Activated CD4-positive, alpha-beta memory T cell treated with anti-CD3 and anti-CD28 coated beads, Interleukin-2, amount 10 ng/mL, durations not matched to agents 7 days and 5 days (primary cell): ENCODE data around the gene YPEL2. TPM values are rescaled to one million over a fixed set of nuclear protein-coding genes. Genes with fewer than 3 reads are reported as not detected.
"Not testable (repeated sequence)": the region's sequence is repeated elsewhere in the genome, so short reads cannot be mapped to it uniquely, and the experiment has no call there.

Source experiments
- CTCF ChIA-PET: fragments of 350-600 bp; sonication (Branson Sonifier 250); formaldehyde crosslinking; loops from one replicate; lab custom pipeline; 2021; ENCODE audit warnings: antibody characterized with exemption, inconsistent platforms; lab: Charles Lee
- POLR2A ChIA-PET: fragments of 350-600 bp; sonication (Branson Sonifier 250); formaldehyde crosslinking; loops from one replicate; lab custom pipeline; 2021; ENCODE audit warnings: antibody characterized with exemption; lab: Charles Lee
- DNase-seq: peaks from one replicate; pipeline ENCODE4 v3.0.0-alpha.2; 2020
- H3K27ac Mint-ChIP-seq: one replicate; pipeline ENCODE4 v1.8.0; 2021; ENCODE audit warnings: mild to moderate bottlenecking, mixed read lengths
- H3K27me3 Mint-ChIP-seq: one replicate; pipeline ENCODE4 v1.8.0; 2021; ENCODE audit warnings: mixed read lengths
- H3K36me3 Mint-ChIP-seq: one replicate; pipeline ENCODE4 v1.8.0; 2021; ENCODE audit warnings: low read depth, mixed read lengths
- H3K4me1 Mint-ChIP-seq: one replicate; pipeline ENCODE4 v1.8.0; 2021; ENCODE audit warnings: mixed read lengths
- H3K4me3 Mint-ChIP-seq: one replicate; pipeline ENCODE4 v1.8.0; 2021; ENCODE audit warnings: mild to moderate bottlenecking, mixed read lengths
- H3K9me3 Mint-ChIP-seq: one replicate; pipeline ENCODE4 v1.8.0; 2021; ENCODE audit warnings: mixed read lengths
- total RNA-seq, 2 experiments: library from RNA; stranded (reverse); gene quantifications; one replicate each; pipeline ENCODE4 v1.2.3, GENCODE V29; 2021

The YPEL2 gene
- total RNA-seq, 2 experiments from 2014 or later: 17.1 to 18.4 TPM

DNA sequence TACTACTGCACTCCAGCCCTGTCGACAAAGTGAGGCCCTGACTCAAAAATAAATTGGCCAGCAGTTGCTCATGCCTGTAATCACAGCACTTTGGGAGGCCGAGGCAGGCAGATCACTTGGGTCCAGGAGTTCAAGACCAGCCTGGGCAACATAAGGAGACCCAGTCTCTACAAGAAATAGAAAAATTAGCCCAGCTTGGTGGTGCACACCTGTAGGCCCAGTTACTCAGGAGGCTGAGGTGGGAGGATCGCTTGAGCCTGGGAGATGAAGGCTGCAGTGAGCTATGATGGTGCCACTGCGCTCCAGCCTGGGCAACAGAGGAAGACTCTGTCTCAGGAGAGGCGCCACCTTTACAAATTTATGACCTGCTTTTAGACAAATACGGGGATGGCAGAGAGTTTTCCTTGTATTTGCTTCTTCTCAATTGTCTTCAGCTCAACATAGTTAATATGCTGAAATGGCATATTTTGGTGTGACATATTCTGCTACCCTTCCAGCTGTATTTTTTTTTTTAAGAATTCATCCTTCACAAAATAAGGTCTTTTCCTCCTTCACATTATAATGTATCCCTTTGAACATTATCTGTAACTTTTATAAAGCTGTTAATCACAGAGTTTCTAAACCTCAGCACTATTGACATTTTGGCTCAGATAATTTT, 21.1 kb upstream of the YPEL2 start:
- Mint-ChIP-seq H3K9me3 (no peaks in the 10 kb centered on the region), H3K4me3 (no peak overlapping the region), H3K27ac (no peak overlapping the region), H3K36me3 (no peaks in the 10 kb centered on the region), H3K27me3 (peaks cover 1% of the 10 kb centered on the region), H3K4me1 (peaks cover 6% of the 10 kb centered on the region)
- ChIA-PET POLR2A (interaction anchor here (0.9 to 1.7 kb wide), 5 partner anchors 105 to 309 kb away, joined by 3 to 7 read pairs (median 4); partner anchors contain the start of gene CLTC), CTCF (interaction anchor here (0.6 to 9.7 kb wide), 33 partner anchors 9 to 726 kb away, joined by 3 to 192 read pairs (median 4); partner anchors contain the start of gene CLTC)
- no peak for DNase-seq

DNA sequence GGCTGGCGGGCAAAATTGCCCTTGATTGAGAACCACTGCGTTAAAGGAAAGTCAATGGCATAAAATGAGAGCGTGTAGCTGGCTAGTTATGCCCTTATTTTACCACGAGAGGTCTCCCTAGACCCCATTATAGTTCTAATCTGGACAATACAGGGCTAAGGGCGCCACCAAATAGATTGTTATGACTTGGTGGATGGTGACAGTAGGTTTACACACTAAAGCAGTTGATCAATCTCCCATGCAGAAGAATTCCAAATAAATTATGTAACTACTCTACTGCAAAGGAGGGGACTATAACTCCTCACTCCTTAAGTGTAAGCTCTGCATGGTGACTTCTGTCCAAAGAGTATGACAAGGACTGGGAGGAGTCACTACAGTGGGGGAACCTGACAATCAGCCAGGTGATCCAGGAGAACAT, 20.4 kb upstream of the YPEL2 start:
- DNase-seq: peak; percentile 47
- H3K4me3 Mint-ChIP-seq: no peak overlapping the region
- no peaks in the 10 kb centered on the region for H3K27me3 Mint-ChIP-seq
- H3K36me3 Mint-ChIP-seq: no peaks in the 10 kb centered on the region
- peaks cover 6% of the 10 kb centered on the region for H3K4me1 Mint-ChIP-seq
- POLR2A ChIA-PET: interaction anchor here (0.9 to 1.7 kb wide), 5 partner anchors 105 to 308 kb away, joined by 3 to 7 read pairs (median 4); partner anchors contain the start of gene CLTC
- no peaks in the 10 kb centered on the region for H3K9me3 Mint-ChIP-seq
- CTCF ChIA-PET: interaction anchor here (0.6 to 9.7 kb wide), 31 partner anchors 9 to 726 kb away, joined by 3 to 192 read pairs (median 4); partner anchors contain the start of gene CLTC
- no peak overlapping the region for H3K27ac Mint-ChIP-seq

DNA sequence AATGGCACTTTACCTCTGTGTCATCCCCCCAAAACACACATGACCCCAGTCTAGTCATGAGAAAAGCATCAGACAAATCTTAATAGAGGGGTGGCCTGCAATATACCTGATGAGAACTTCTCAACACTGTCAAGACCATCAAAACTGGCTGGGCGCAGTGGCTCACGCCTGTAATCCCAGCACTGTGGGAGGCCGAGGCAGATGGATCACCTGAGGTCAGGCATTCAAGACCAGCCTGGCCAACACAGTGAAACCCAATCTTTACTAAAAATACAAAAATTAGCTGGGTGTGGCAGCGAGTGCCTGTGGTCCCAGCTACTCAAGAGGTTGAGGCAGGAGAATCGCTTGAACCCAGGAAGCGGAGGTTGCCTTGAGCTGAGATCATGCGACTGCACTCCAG, 19.9 kb upstream of the YPEL2 start:
- ChIA-PET CTCF (interaction anchor here (1.2 to 9.7 kb wide), 19 partner anchors 8 to 725 kb away, joined by 3 to 192 read pairs (median 5); partner anchors contain the start of gene CLTC), POLR2A (interaction anchor here (0.9 to 1.9 kb wide), 6 partner anchors 104 to 308 kb away, joined by 3 to 7 read pairs (median 4); partner anchors contain the start of gene CLTC)
- not testable (repeated sequence) for H3K27ac Mint-ChIP-seq, H3K4me1 Mint-ChIP-seq, H3K4me3 Mint-ChIP-seq, H3K36me3 Mint-ChIP-seq, H3K27me3 Mint-ChIP-seq, DNase-seq, H3K9me3 Mint-ChIP-seq

DNA sequence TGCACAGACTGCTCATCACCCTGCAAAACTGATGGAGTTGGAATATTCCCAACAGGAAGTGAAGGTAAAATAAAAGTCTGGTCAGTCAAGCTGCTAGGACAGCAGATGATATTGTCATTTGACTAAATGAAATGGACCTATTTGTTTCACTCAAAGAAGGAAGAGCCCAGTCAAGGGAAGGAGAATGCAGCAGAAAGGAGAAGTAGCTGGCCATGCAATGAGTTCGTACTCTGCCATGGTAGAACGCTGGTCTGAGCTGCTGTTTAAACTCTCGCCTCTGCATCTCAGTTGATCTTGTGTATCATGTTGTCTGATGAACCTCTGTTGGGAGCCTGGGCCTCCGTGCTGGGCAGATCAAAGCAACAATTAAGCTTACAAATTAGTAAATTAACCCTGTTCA, 15.6 kb upstream of the YPEL2 start:
- H3K36me3 Mint-ChIP-seq: no peaks in the 10 kb centered on the region
- H3K27me3 Mint-ChIP-seq: no peaks in the 10 kb centered on the region
- no peak overlapping the region for H3K4me3 Mint-ChIP-seq
- H3K9me3 Mint-ChIP-seq: no peaks in the 10 kb centered on the region
- no peak for DNase-seq
- H3K27ac Mint-ChIP-seq: no peak overlapping the region
- H3K4me1 Mint-ChIP-seq: peaks cover 5% of the 10 kb centered on the region
- POLR2A ChIA-PET: interaction anchor here (1.2 to 1.9 kb wide), 2 partner anchors 111 to 126 kb away, joined by 3 to 7 read pairs; no protein-coding TSS in a partner anchor
- CTCF ChIA-PET: interaction anchor here (0.8 to 9.7 kb wide), 8 partner anchors 13 to 207 kb away, joined by 3 to 192 read pairs (median 4); partner anchors contain the start of gene GDPD1

DNA sequence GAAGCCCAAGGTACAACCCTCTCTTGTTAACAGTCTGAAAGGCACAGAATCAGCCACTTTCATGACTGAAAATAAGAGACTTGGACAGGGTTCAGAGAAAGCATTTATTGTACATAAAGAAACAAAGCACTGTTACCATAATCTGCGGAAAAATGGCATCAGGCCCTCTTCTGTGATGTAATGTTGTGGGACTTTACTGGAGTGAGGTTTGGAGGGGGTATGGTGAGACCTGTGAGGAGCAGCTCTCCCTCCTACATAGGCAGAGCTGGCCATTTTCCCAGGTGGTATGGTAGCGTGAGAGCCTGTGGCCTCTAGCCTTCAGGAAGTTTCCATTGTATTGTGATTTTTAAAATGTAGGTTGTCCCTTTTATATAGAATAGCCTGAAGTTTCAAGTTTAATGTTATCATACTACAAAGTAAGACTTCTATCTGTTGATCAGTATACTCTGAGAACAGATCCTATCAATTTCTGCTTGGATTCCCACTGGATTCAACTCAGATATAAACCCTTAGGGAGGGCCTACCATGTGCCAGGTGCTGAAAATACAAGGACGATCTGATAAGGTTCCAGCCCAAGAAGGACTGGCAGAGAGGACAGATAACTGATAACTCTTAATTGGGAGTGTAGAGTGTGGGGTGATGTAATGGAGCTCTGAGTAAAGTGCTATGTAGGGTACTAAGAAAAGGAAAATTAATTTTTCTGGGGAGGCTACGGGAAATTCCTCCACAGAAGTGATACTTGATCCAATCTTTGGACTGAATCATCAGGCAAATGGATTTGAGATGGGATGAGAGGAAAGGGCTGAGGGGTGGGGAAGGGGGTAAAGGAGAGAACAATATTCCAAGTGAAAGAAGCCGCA, 4.1 kb upstream of the YPEL2 start:
- Mint-ChIP-seq H3K4me1 (peaks cover 42% of the 10 kb centered on the region), H3K36me3 (no peaks in the 10 kb centered on the region), H3K27ac (no peak overlapping the region), H3K4me3 (no peak overlapping the region), H3K27me3 (no peaks in the 10 kb centered on the region), H3K9me3 (no peaks in the 10 kb centered on the region)
- no peak for DNase-seq
- ChIA-PET CTCF (interaction anchor here (0.7 to 6.2 kb wide), 5 partner anchors 10 to 114 kb away, joined by 3 to 187 read pairs (median 11); no protein-coding TSS in a partner anchor), POLR2A (interaction anchor here (0.6 to 1.0 kb wide), 2 partner anchors 114 to 359 kb away, joined by 3 read pairs; no protein-coding TSS in a partner anchor)

DNA sequence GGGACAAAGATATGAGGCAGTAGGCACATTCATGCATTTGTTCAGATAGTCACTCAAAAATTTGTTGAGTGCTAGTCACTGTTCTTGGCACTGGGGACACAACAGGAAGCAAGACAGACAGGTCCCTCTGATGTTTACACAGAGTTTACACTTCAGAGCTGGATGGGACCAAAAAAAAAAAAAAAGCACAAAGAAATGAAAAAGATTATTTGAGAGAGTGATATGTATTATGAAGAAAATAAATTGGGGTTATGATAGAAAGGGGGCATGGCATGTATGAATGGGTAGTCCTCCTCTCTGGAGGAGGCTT, 3.5 kb upstream of the YPEL2 start:
- ChIA-PET POLR2A (interaction anchor here (0.6 to 1.0 kb wide), 2 partner anchors 113 to 358 kb away, joined by 3 read pairs; no protein-coding TSS in a partner anchor), CTCF (interaction anchor here (1.8 to 6.2 kb wide), 3 partner anchors 11 to 112 kb away, joined by 5 to 187 read pairs (median 23); no protein-coding TSS in a partner anchor)
- no peaks in the 10 kb centered on the region for H3K9me3 Mint-ChIP-seq
- no peak for DNase-seq
- H3K27ac Mint-ChIP-seq: peak overlapping the region; percentile 63
- peaks cover 2% of the 10 kb centered on the region for H3K36me3 Mint-ChIP-seq
- no peak overlapping the region for H3K4me3 Mint-ChIP-seq
- H3K27me3 Mint-ChIP-seq: no peaks in the 10 kb centered on the region
- peaks cover 42% of the 10 kb centered on the region for H3K4me1 Mint-ChIP-seq

DNA sequence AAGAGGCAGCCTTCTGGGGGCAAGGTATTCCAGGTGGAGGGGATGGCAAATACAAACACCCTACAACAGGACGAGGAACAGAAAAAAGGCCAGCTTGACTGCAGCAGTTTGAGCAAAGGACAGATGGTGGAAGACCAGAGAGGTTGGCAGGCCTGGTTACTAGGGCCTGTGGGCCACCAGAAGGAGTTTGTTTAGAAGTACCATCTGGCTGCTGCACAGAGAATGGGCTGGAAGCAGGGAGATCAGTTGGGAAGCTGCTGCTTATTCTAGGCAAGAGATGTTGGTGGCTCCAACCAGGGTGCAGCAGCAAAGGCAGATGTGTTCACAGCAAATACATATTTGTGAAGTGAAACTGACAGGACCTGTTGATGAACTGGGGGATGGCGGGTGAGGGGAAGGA, 2.9 kb upstream of the YPEL2 start:
- Mint-ChIP-seq H3K4me1 (peaks cover 46% of the 10 kb centered on the region), H3K27ac (no peak overlapping the region), H3K4me3 (no peak overlapping the region), H3K27me3 (no peaks in the 10 kb centered on the region), H3K9me3 (no peaks in the 10 kb centered on the region), H3K36me3 (peaks cover 2% of the 10 kb centered on the region)
- ChIA-PET CTCF (interaction anchor here (1.3 to 6.2 kb wide), 7 partner anchors 8 to 111 kb away, joined by 4 to 187 read pairs (median 12); no protein-coding TSS in a partner anchor), POLR2A (no interaction called here)
- DNase-seq: no peak

DNA sequence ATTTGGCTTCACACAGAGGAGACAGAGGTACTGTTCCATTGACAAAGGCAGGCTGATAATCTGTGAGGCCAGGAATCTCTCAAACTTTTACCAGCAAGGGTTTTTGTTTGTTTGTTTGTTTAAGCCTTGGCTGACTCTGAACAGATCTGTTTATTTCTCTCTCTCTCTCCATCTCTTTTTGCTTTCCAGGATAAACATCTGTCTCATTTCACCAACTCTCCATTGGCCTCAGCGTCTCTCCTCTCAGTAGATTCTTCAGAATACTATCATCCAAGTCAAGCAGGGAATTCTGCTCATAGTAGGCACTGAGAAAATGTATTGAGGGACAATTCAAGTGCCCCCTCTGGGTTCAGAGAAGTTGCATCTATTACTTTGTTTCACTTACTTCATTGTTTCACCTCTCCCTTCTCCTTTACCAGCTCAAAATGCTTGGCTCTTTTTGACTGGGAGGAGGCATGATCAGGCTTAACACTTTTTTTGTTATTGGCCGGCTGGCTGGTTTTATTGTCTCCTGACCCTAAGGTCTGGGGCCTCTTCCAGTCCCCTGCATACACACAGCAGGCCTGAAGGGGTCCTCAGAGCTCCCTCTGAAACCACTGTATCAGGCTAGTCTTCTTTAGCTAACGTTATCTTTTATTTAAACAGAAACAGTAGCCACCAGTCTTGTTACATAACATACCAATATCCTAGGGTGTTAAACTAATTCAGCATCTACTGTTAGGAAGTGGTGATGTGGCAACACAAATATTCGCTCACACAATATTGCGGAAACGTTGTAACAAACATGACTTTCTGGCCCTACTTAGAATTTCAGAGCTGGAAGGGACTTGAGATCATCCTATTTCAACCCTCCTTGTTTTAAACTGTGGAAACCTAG, 2.0 kb upstream of the YPEL2 start:
- peak; percentile 63 for DNase-seq
- peaks cover 53% of the 10 kb centered on the region for H3K4me1 Mint-ChIP-seq
- CTCF ChIA-PET: interaction anchor here (0.6 to 6.2 kb wide), 27 partner anchors 9 to 378 kb away, joined by 3 to 187 read pairs (median 4); partner anchors contain the start of genes GDPD1, PTRH2, SMG8 and VMP1

DNA sequence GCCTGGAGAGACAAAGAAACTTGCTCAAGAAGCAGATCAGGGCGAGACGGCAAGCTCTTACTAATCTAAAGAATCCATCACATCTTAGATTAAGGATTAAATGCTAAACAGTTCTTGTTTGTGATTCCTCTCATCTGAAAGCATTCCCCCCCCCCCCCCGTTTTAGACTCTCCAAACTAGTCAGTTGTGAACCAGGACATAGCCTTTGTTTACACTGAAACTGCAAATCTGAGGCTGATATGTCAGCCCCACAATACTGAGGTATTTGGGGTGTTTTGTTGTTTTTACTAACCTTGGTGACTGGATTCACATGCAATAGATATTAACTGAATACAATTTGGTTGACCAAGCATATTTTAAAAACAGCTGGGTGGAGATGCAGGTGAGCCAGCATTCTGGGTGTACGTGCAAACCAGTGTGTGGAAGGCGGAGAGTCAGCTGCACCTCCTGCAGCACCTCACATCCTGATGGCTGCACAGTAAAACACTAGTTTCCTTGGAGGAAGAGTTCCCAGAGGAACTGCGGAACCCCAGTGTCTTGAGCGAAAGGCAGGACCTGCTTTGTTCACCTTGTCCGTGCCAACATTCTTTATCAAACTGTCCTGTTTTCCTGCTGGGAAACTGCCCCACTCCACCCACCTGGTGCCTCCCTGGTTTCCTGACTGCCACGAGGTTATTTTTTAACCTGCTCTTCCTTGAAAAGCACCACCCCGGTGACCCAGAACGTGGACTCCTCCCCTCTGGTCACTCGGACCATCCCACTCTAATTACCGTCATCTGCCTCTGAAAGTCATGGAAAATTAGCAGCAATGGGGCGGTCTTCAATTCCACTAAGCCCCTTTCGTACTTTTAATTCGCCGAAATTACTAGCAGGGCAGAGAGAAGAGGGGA, 1.2 kb upstream of the YPEL2 start:
- H3K27ac Mint-ChIP-seq: peak overlapping the region; percentile 89
- H3K4me3 Mint-ChIP-seq: peak overlapping the region; percentile 33
- peaks cover 61% of the 10 kb centered on the region for H3K4me1 Mint-ChIP-seq
- CTCF ChIA-PET: interaction anchor here (0.6 to 6.2 kb wide), 27 partner anchors 9 to 377 kb away, joined by 3 to 187 read pairs (median 4); partner anchors contain the start of genes GDPD1, PTRH2, SMG8 and VMP1
- no peaks in the 10 kb centered on the region for H3K27me3 Mint-ChIP-seq
- no peak for DNase-seq
- POLR2A ChIA-PET: interaction anchor here (0.7 to 1.9 kb wide), 13 partner anchors 13 to 288 kb away, joined by 3 to 26 read pairs (median 4); partner anchors contain the start of gene CLTC
- no peaks in the 10 kb centered on the region for H3K9me3 Mint-ChIP-seq
- H3K36me3 Mint-ChIP-seq: peaks cover 2% of the 10 kb centered on the region

More for the DNA sequence above, 2.0 kb upstream of the YPEL2 start:
- Mint-ChIP-seq H3K27me3 (no peaks in the 10 kb centered on the region), H3K36me3 (peaks cover 2% of the 10 kb centered on the region), H3K27ac (peak overlapping the region; percentile 89), H3K4me3 (peak overlapping the region; percentile 31), H3K9me3 (no peaks in the 10 kb centered on the region)
- POLR2A ChIA-PET: interaction anchor here (0.7 to 1.9 kb wide), 11 partner anchors 14 to 289 kb away, joined by 3 to 26 read pairs (median 5); partner anchors contain the start of gene CLTC

DNA sequence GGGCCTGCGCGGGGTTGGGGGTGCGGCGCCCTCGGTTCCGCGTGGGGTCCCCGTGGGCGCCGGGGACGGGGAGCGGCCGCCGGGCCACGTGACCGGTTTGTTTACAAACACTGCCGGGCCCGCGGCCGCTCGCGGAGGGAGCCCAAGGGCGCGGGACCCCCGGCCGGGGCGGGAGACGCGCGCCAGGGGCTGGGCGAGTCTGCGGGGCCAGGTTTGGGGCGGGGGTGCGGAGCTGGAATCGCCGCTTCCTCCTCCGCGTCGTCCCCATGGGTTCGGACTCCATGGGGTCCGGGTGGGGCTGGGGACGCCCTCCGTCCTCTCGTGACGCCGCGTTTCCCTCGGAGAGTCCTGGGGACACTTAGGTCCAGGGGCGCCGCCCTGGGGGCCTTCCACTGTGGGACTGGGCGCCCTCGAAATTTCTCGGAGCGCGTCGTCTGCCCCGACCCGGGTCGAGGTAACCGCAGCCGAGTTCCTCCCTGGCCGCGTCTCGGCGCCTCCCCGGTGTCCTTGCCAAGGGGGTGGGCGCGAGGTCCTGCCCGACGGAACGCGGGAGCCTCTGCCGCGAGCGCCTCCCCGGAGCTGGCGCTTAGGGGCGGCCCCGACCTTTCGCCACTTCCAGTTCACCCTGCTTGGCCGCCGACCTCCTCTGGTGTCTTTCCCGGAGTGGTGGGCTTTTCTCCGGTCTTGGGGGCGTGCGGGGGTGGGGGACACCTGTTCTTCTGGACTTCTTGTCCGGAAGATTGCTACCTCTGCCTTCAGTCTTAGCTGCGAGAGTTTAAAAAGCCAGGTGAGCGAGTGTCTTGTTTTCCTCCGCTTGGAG, 684 bp downstream of the YPEL2 start:
- POLR2A ChIA-PET: interaction anchor here (0.6 to 2.5 kb wide), 13 partner anchors 11 to 454 kb away, joined by 3 to 39 read pairs (median 4); no protein-coding TSS in a partner anchor
- no peaks in the 10 kb centered on the region for H3K27me3 Mint-ChIP-seq
- H3K36me3 Mint-ChIP-seq: peaks cover 2% of the 10 kb centered on the region
- peaks cover 62% of the 10 kb centered on the region for H3K4me1 Mint-ChIP-seq
- peak overlapping the region; percentile 70 for H3K27ac Mint-ChIP-seq
- no peaks in the 10 kb centered on the region for H3K9me3 Mint-ChIP-seq
- peak; percentile 42 for DNase-seq
- peak overlapping the region; percentile 85 for H3K4me3 Mint-ChIP-seq
- CTCF ChIA-PET: interaction anchor here (0.9 to 6.2 kb wide), 6 partner anchors 10 to 107 kb away, joined by 3 to 187 read pairs (median 4); no protein-coding TSS in a partner anchor
